Common myeloid progenitor, CD34-positive (primary cell): ENCODE data around the gene HELZ. TPM values are rescaled to one million over a fixed set of nuclear protein-coding genes. Genes with fewer than 3 reads are reported as not detected.

Experiments
- CTCF ChIA-PET: fragments of 350-600 bp; sonication (Branson Sonifier 250); formaldehyde crosslinking; loops from one replicate; lab custom pipeline; 2021; ENCODE audit warnings: antibody characterized with exemption; lab: Charles Lee
- POLR2A ChIA-PET: fragments of 350-600 bp; sonication (Branson Sonifier 250); formaldehyde crosslinking; loops from one replicate; lab custom pipeline; 2021; ENCODE audit warnings: antibody characterized with exemption; lab: Charles Lee
- DNase-seq, 3 donors: peaks; one replicate each; pipeline versions ENCODE4 v3.0.0 to v3.0.0-alpha.2; 2013
- H3K27ac ChIP-seq, 2 experiments: 1 replicate in 1 of 2; 2 replicates in 1 of 2; pipeline ENCODE4 v1.7.0; 2013; ENCODE audit warnings: inconsistent platforms in 2 of 2, low read length in 2 of 2, mild to moderate bottlenecking in 2 of 2, low read depth in 1 of 2, moderate library complexity in 1 of 2; ENCODE audit not compliant: severe bottlenecking in 2 of 2, insufficient read depth in 1 of 2, poor library complexity in 1 of 2
- H3K27me3 ChIP-seq, 5 experiments: replicated peaks in 2 of 5; 1 replicate in 3 of 5; 2 replicates in 2 of 5; pipeline versions ENCODE4 v1.6.1 to v1.7.0; 2013; ENCODE audit warnings: low read length in 4 of 5, mild to moderate bottlenecking in 2 of 5, moderate library complexity in 2 of 5, inconsistent platforms in 1 of 5; ENCODE audit not compliant: insufficient read depth in 5 of 5, control insufficient read depth in 4 of 5
- H3K36me3 ChIP-seq, 4 experiments: 1 replicate in 2 of 4; 2 replicates in 2 of 4; pipeline versions ENCODE4 v1.6.1 to v1.7.0; 2013; ENCODE audit warnings: low read length in 3 of 4, control low read depth in 1 of 4, mild to moderate bottlenecking in 1 of 4; ENCODE audit not compliant: control insufficient read depth in 4 of 4, insufficient read depth in 4 of 4
- H3K4me1 ChIP-seq, 4 experiments: 1 replicate in 3 of 4; 2 replicates in 1 of 4; pipeline versions ENCODE4 v1.6.1 to v1.7.1; 2013; ENCODE audit warnings: low read length in 3 of 4, mild to moderate bottlenecking in 3 of 4, control low read depth in 1 of 4, inconsistent platforms in 1 of 4, moderate library complexity in 1 of 4; ENCODE audit not compliant: control insufficient read depth in 4 of 4, insufficient read depth in 4 of 4; ENCODE audit errors: control extremely low read depth in 1 of 4
- H3K4me3 ChIP-seq, 7 experiments: 1 replicate in 4 of 7; 2 replicates in 3 of 7; pipeline versions ENCODE4 v1.5.1 to v1.7.0; 2013; ENCODE audit warnings: mild to moderate bottlenecking in 7 of 7, low read length in 6 of 7, moderate library complexity in 6 of 7, inconsistent platforms in 2 of 7, low read depth in 2 of 7, control low read depth in 1 of 7; ENCODE audit not compliant: insufficient read depth in 4 of 7, control insufficient read depth in 1 of 7; ENCODE audit errors: extremely low read depth in 1 of 7
- H3K9me3 ChIP-seq, 5 experiments: 1 replicate in 4 of 5; 2 replicates in 1 of 5; pipeline versions ENCODE4 v1.6.1 to v1.7.1; 2013; ENCODE audit warnings: low read length in 4 of 5, mild to moderate bottlenecking in 2 of 5, inconsistent platforms in 1 of 5, low read depth in 1 of 5, moderate library complexity in 1 of 5; ENCODE audit not compliant: control insufficient read depth in 4 of 5, insufficient read depth in 2 of 5; ENCODE audit errors: control extremely low read depth in 1 of 5
- WGBS: methylation state at CpG from one replicate; pipeline ENCODE4 v1.1.5; 2013; ENCODE audit not compliant: insufficient coverage; 5-methylcytosine and 5-hydroxymethylcytosine counted together
- polyA plus RNA-seq: library from polyadenylated mRNA; unstranded; fragments of 120-200 nt; gene quantifications from one replicate; pipeline ENCODE4 v1.2.1, GENCODE V29; 2013

HELZ gene, protein sequence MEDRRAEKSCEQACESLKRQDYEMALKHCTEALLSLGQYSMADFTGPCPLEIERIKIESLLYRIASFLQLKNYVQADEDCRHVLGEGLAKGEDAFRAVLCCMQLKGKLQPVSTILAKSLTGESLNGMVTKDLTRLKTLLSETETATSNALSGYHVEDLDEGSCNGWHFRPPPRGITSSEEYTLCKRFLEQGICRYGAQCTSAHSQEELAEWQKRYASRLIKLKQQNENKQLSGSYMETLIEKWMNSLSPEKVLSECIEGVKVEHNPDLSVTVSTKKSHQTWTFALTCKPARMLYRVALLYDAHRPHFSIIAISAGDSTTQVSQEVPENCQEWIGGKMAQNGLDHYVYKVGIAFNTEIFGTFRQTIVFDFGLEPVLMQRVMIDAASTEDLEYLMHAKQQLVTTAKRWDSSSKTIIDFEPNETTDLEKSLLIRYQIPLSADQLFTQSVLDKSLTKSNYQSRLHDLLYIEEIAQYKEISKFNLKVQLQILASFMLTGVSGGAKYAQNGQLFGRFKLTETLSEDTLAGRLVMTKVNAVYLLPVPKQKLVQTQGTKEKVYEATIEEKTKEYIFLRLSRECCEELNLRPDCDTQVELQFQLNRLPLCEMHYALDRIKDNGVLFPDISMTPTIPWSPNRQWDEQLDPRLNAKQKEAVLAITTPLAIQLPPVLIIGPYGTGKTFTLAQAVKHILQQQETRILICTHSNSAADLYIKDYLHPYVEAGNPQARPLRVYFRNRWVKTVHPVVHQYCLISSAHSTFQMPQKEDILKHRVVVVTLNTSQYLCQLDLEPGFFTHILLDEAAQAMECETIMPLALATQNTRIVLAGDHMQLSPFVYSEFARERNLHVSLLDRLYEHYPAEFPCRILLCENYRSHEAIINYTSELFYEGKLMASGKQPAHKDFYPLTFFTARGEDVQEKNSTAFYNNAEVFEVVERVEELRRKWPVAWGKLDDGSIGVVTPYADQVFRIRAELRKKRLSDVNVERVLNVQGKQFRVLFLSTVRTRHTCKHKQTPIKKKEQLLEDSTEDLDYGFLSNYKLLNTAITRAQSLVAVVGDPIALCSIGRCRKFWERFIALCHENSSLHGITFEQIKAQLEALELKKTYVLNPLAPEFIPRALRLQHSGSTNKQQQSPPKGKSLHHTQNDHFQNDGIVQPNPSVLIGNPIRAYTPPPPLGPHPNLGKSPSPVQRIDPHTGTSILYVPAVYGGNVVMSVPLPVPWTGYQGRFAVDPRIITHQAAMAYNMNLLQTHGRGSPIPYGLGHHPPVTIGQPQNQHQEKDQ (N-terminal part only)
- polyA plus RNA-seq = 23.4 TPM

DNA sequence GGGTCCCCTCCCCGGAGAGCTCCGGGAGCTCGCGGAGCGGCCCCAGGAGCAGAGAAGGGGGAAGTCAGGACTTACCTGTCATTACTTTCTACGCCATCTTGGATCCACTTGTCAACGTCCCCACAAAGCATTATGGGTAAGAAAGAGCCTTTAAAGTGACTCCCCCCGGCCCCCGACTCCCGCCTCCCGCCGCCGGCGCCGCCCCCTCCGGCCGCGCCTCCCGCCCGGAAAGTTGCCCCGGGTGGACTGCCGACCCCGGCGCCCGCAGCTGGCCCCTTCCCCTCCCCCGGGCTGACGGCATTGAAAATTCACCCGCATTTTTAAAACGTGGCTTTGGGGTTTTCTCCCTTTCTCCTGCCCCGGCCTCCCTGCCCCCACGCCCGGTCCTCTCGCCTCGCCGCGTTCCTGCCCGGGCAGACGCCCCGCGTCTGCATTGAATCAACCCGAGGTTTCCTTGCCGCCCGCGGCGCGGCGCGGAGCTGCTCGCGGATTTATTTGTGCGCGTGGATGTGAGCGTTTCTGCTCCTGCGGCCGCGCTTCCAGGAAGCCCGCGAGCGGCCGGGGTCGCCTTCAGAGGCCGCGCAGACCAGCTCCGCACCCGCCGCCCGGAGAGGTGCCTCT is at the start of gene HELZ:
TSS of gene HELZ (minus strand) at position 124 of the 621 bp plus-strand sequence. CDS start 26,392 bp downstream, outside the sequence.
- POLR2A ChIA-PET = interaction anchor here (0.5 to 0.7 kb wide), 3 partner anchors 40 to 95 kb away, joined by 3 read pairs; no protein-coding TSS in a partner anchor
- peak; percentile 84 to 90 (median 89) for DNase-seq
- CTCF ChIA-PET = interaction anchor here (0.7 to 1.5 kb wide), 4 partner anchors 18 to 49 kb away, joined by 3 to 5 read pairs (median 3); no protein-coding TSS in a partner anchor
- Histone ChIP-seq H3K27ac (peak within 1 kb of the TSS; percentile 90 to 95), H3K27me3 (peaks cover 0 to 3% (median 0%) of the 10 kb centered on the region in 5 experiments), H3K4me1 (peaks cover 12 to 34% (median 23%) of the 10 kb centered on the region in 4 experiments), H3K36me3 (peaks cover 0 to 17% (median under 1%) of the 10 kb centered on the region in 4 experiments), H3K4me3 (peak within 1 kb of the TSS; percentile 84 to 98 (median 93)), H3K9me3 (no peaks in the 10 kb centered on the region)
- WGBS = 0% methylated on average over 58 of the region's 67 CpGs

DNA sequence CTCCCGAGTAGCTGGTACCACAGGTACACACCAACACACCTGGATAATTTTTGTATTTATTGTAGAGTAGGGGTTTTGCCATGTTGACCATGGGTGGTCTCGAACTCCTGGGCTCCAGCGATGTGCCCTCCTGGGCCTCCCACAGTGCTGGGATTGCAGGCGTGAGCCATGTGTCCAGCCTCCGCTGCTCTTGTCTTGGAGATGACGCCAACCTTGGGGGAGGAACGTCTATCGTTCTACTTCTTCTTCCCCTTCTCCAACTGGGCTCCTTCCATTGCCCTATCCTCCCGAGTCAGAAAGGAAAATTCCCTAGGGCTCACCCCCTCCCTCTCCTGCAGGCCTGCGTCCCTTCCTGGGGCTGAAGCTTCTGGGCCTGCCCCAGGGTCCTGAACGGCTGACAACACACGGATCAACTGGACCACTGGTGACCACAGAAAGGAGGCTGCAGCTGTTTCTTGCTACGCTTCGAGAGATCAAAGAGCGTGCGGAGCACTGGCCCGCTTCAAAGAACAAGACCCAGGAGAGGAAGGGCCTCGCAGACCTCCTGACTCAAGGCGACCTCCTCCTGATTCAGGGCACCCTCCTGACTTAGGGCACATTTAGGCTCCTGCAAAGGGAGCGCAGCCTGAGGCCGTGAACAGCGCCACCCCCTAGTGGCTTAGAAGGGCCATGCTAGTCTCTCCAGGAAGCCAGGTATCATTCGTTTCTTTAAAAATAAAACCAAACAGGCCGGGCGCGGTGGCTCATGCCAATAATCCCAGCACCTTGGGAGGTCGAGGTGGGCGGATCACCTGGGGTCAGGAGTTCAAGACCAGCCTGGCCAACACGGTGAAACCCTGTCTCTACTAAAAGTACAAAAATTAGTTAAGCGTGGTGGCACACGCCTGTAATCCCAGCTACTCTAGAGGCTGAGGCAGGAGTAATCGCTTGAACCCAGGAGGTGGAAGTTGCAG is 48.5 kb upstream of the HELZ start:
- Histone ChIP-seq H3K9me3 (no peaks in the 10 kb centered on the region), H3K4me1 (peaks cover 0 to 10% (median 6%) of the 10 kb centered on the region in 4 experiments), H3K27ac (no peak overlapping the region), H3K27me3 (no peaks in the 10 kb centered on the region), H3K36me3 (no peaks in the 10 kb centered on the region), H3K4me3 (peak overlapping the region in 2 of 7 experiments; percentile 19 to 54)
- 53% methylated on average over 29 of the region's 32 CpGs for WGBS
- CTCF ChIA-PET = interaction anchor here (0.6 to 10.7 kb wide), 18 partner anchors 8 to 1238 kb away, joined by 3 to 123 read pairs (median 4); partner anchors contain the start of gene HELZ
- POLR2A ChIA-PET = interaction anchor here (0.7 kb wide), 1 partner anchor 49 kb away, joined by 3 read pairs; the partner anchor contains the start of gene HELZ
- DNase-seq = peak; percentile 71 to 85 (median 82)

GRCh38 chr17:67290711-67291291 is 45.8 kb upstream of the HELZ start:
- ChIA-PET POLR2A (no interaction called here), CTCF (interaction anchor here (1.2 to 10.7 kb wide), 2 partner anchors 15 to 69 kb away, joined by 3 to 123 read pairs; no protein-coding TSS in a partner anchor)
- no peaks in the 10 kb centered on the region for H3K36me3 ChIP-seq

DNA sequence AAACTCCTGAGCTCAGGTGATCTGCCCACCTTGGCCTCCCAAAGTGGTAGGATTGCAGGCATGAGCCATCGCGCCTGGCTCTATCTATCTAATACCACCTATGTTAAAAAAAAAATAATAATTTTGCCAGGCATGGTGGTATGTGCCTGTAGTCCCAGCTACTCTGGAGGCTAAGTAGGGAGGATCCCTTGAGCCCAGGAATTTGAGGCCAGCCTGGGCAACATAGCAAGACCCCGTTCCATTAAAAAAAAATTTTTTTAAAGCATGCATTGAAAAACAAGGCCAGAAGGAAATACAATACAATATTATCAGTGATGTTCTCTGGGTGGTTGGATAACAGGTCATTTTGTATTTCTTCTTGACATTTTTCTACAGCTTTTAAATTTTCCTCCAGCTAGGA is 45.2 kb upstream of the HELZ start:
- ChIA-PET POLR2A (no interaction called here), CTCF (interaction anchor here (1.2 to 10.7 kb wide), 2 partner anchors 15 to 68 kb away, joined by 3 to 123 read pairs; no protein-coding TSS in a partner anchor)
- no peak overlapping the region for H3K27ac ChIP-seq
- H3K4me1 ChIP-seq = peaks cover 0 to 10% (median 6%) of the 10 kb centered on the region in 4 experiments
- no peaks in the 10 kb centered on the region for H3K36me3 ChIP-seq
- DNase-seq = no peak
- H3K9me3 ChIP-seq = no peaks in the 10 kb centered on the region
- no peaks in the 10 kb centered on the region for H3K27me3 ChIP-seq
- WGBS = no CpG with 5 or more reads among the region's 3 CpGs
- no peak overlapping the region for H3K4me3 ChIP-seq

More at GRCh38 chr17:67290711-67291291, 45.8 kb upstream of the HELZ start:
- Histone ChIP-seq H3K4me3 (no peak overlapping the region), H3K27ac (no peak overlapping the region), H3K27me3 (no peaks in the 10 kb centered on the region), H3K4me1 (peaks cover 0 to 10% (median 6%) of the 10 kb centered on the region in 4 experiments), H3K9me3 (no peaks in the 10 kb centered on the region)
- WGBS = over 99% methylated on average over 10 of the region's 11 CpGs
- DNase-seq = no peak

DNA sequence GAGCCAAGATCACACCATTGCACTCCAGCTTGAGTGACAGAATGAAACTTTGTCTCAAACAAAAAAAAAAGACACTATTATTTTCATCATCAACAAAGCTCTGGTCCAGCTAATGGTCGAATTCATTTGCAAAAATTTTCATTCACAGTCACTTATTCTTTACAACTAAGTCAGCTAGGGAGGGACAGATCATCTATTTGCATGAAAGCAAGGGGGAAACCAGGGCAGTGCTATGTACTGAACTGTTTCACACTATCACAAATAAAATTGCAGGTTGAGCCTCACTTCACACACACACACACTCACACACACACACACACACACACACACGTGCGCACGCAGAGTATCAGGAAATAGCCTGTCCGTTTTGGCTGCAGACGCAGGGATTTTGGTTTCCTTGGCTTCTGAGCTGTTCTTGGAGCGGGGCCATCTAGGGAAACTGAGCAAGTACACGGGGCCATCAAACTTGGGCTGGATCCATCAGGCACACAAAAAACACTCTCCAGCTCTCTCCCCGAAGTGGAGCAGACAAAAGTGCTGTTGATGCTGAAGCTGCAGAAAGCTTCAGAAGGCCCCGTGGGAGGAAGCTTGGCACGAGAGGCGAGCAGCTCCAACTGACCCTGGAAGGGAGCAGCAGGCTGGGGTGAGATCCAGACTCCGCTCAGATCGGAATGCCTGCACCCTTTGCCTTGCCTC is 44.3 kb upstream of the HELZ start:
- H3K4me3 ChIP-seq = peak overlapping the region in 4 of 7 experiments; percentile 11 to 69 (median 37)
- DNase-seq = peak; percentile 11 to 50 (median 30)
- ChIA-PET POLR2A (interaction anchor here (1.2 kb wide), 1 partner anchor 26 kb away, joined by 3 read pairs; no protein-coding TSS in a partner anchor), CTCF (interaction anchor here (0.6 to 10.7 kb wide), 9 partner anchors 12 to 151 kb away, joined by 3 to 123 read pairs (median 3); no protein-coding TSS in a partner anchor)
- H3K4me1 ChIP-seq = peaks cover 0 to 10% (median 6%) of the 10 kb centered on the region in 4 experiments
- no peaks in the 10 kb centered on the region for H3K27me3 ChIP-seq
- H3K9me3 ChIP-seq = no peaks in the 10 kb centered on the region
- no peak overlapping the region for H3K27ac ChIP-seq
- no peaks in the 10 kb centered on the region for H3K36me3 ChIP-seq
- 32% methylated on average over 4 of the region's 14 CpGs for WGBS
